ENCODE data around the gene KREMEN1.

The KREMEN1 gene

GRCh38 chr22:29050457-29050856 is 22.4 kb upstream of the KREMEN1 start:
- TF ChIP-seq, protein P1, sequence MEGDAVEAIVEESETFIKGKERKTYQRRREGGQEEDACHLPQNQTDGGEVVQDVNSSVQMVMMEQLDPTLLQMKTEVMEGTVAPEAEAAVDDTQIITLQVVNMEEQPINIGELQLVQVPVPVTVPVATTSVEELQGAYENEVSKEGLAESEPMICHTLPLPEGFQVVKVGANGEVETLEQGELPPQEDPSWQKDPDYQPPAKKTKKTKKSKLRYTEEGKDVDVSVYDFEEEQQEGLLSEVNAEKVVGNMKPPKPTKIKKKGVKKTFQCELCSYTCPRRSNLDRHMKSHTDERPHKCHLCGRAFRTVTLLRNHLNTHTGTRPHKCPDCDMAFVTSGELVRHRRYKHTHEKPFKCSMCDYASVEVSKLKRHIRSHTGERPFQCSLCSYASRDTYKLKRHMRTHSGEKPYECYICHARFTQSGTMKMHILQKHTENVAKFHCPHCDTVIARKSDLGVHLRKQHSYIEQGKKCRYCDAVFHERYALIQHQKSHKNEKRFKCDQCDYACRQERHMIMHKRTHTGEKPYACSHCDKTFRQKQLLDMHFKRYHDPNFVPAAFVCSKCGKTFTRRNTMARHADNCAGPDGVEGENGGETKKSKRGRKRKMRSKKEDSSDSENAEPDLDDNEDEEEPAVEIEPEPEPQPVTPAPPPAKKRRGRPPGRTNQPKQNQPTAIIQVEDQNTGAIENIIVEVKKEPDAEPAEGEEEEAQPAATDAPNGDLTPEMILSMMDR (IDR thresholded peaks at IDR 0.05; ENCODE audit: low read depth, low read length): no peak
- DNase-seq (ENCODE audit: low read depth in 2 of 2): no peak
- H3K4me3 ChIP-seq (replicated peaks in 1 of 2; ENCODE audit: low read depth in 2 of 2, low read length in 2 of 2): no peak overlapping the region

GRCh38 chr22:29053048-29053702 is 19.7 kb upstream of the KREMEN1 start:
- H3K4me3 ChIP-seq (replicated peaks in 1 of 2; ENCODE audit: low read depth in 2 of 2, low read length in 2 of 2): no peak overlapping the region
- DNase-seq (ENCODE audit: low read depth in 2 of 2): no peak
- TF ChIP-seq, protein P1 (IDR thresholded peaks at IDR 0.05; ENCODE audit: low read depth, low read length): no peak

- no peak overlapping the region for H3K4me3 ChIP-seq (replicated peaks in 1 of 2; ENCODE audit: low read depth in 2 of 2, low read length in 2 of 2)
- no peak for DNase-seq (ENCODE audit: low read depth in 2 of 2)
- TF ChIP-seq, protein P1 (IDR thresholded peaks at IDR 0.05; ENCODE audit: low read depth, low read length): no peak
These were observed 18.5 kb upstream of the KREMEN1 start for GRCh38 chr22:29054251-29054767.

GRCh38 chr22:29055192-29055830 is 17.5 kb upstream of the KREMEN1 start:
- H3K4me3 ChIP-seq (replicated peaks in 1 of 2; ENCODE audit: low read depth in 2 of 2, low read length in 2 of 2): no peak overlapping the region
- DNase-seq (ENCODE audit: low read depth in 2 of 2): no peak
- TF ChIP-seq, protein P1 (IDR thresholded peaks at IDR 0.05; ENCODE audit: low read depth, low read length): no peak

- DNase-seq (ENCODE audit: low read depth in 2 of 2): no peak
- H3K4me3 ChIP-seq (replicated peaks in 1 of 2; ENCODE audit: low read depth in 2 of 2, low read length in 2 of 2): no peak overlapping the region
- TF ChIP-seq, protein P1 (IDR thresholded peaks at IDR 0.05; ENCODE audit: low read depth, low read length): no peak
These were observed 16.4 kb upstream of the KREMEN1 start for GRCh38 chr22:29056472-29056871.

DNA sequence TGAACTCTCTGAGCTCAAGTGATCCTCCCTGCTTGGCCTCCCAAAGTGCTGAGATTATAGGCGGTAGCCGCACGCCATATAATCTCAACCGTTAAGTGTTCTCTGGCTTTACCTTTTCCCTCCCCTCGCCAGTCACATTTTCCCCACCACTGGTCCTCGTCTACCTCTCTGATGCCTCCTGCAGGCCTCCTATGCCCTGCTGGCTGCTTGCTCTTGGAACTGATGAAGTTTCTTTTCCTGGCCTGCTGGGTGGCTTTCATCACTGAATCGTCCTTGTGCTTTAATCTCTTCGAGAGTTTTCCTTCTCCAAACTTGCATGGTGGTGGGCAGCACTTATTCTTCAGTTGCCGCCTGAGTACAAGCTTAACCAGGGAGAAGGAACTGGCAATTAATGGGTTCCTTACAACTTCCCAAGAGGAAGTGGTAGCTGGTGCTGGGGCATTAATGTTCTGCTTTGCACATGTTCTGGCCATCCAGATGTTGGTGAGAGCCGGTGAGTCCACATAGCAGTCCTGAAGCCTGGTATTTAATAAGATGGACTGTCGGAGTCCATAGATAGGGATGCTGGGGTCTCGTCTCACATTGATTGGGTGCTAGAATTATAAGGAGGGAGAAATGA is 12.5 kb upstream of the KREMEN1 start:
- DNase-seq (ENCODE audit: low read depth in 2 of 2): no peak
- TF ChIP-seq, protein P1 (IDR thresholded peaks at IDR 0.05; ENCODE audit: low read depth, low read length): no peak
- H3K4me3 ChIP-seq (replicated peaks in 1 of 2; ENCODE audit: low read depth in 2 of 2, low read length in 2 of 2): no peak overlapping the region
